ENCODE data around the gene DCLRE1C.
"Not testable (repeated sequence)": the region's sequence is repeated elsewhere in the genome, so short reads cannot be mapped to it uniquely, and the experiment has no call there.

DCLRE1C gene

GRCh38 chr10:14952851-14953423 lies 959 bp downstream of the DCLRE1C start:
- in situ Hi-C loops (cut with HindIII; ENCODE audit: low pct_ligation_motif_present, low pct_unique_long_range_greater_than_20kb, low sequenced_read_pairs): no loop called here
- DNase-seq: no peak

GRCh38 chr10:14949291-14949690 lies 4.6 kb downstream of the DCLRE1C start:
- DNase-seq: no peak
- in situ Hi-C loops (cut with HindIII; ENCODE audit: low pct_ligation_motif_present, low pct_unique_long_range_greater_than_20kb, low sequenced_read_pairs): no loop called here

GRCh38 chr10:14947268-14947667 lies 6.6 kb downstream of the DCLRE1C start:
- in situ Hi-C loops (cut with HindIII; ENCODE audit: low pct_ligation_motif_present, low pct_unique_long_range_greater_than_20kb, low sequenced_read_pairs): no loop called here
- DNase-seq: no peak

GRCh38 chr10:14945108-14945507 lies 8.8 kb downstream of the DCLRE1C start:
- in situ Hi-C loops (cut with HindIII; ENCODE audit: low pct_ligation_motif_present, low pct_unique_long_range_greater_than_20kb, low sequenced_read_pairs): no loop called here
- no peak for DNase-seq

- in situ Hi-C loops (cut with HindIII; ENCODE audit: low pct_ligation_motif_present, low pct_unique_long_range_greater_than_20kb, low sequenced_read_pairs): not testable (repeated sequence)
These were observed 11.0 kb downstream of the DCLRE1C start for GRCh38 chr10:14942950-14943338.

GRCh38 chr10:14942147-14942949 lies 11.5 kb downstream of the DCLRE1C start:
- in situ Hi-C loops (cut with HindIII; ENCODE audit: low pct_ligation_motif_present, low pct_unique_long_range_greater_than_20kb, low sequenced_read_pairs); DNase-seq: not testable (repeated sequence)

More at GRCh38 chr10:14942950-14943338, 11.0 kb downstream of the DCLRE1C start:
- not testable (repeated sequence) for DNase-seq

- DNase-seq; in situ Hi-C loops (cut with HindIII; ENCODE audit: low pct_ligation_motif_present, low pct_unique_long_range_greater_than_20kb, low sequenced_read_pairs): not testable (repeated sequence)
These were observed 14.9 kb downstream of the DCLRE1C start for GRCh38 chr10:14938971-14939370.

GRCh38 chr10:14936584-14936983 lies 17.3 kb downstream of the DCLRE1C start:
- in situ Hi-C loops (cut with HindIII; ENCODE audit: low pct_ligation_motif_present, low pct_unique_long_range_greater_than_20kb, low sequenced_read_pairs): no loop called here
- DNase-seq: no peak

- in situ Hi-C loops (cut with HindIII; ENCODE audit: low pct_ligation_motif_present, low pct_unique_long_range_greater_than_20kb, low sequenced_read_pairs): no loop called here
- DNase-seq: no peak
These were observed 23.3 kb downstream of the DCLRE1C start for GRCh38 chr10:14930610-14931009.

GRCh38 chr10:14926722-14927416 lies 27.0 kb downstream of the DCLRE1C start:
- in situ Hi-C loops (cut with HindIII; ENCODE audit: low pct_ligation_motif_present, low pct_unique_long_range_greater_than_20kb, low sequenced_read_pairs): no loop called here
- DNase-seq: no peak

GRCh38 chr10:14926061-14926470 lies 27.8 kb downstream of the DCLRE1C start:
- in situ Hi-C loops (cut with HindIII; ENCODE audit: low pct_ligation_motif_present, low pct_unique_long_range_greater_than_20kb, low sequenced_read_pairs): no loop called here
- no peak for DNase-seq

- in situ Hi-C loops (cut with HindIII; ENCODE audit: low pct_ligation_motif_present, low pct_unique_long_range_greater_than_20kb, low sequenced_read_pairs): no loop called here
- DNase-seq: no peak
These were observed 28.6 kb downstream of the DCLRE1C start for GRCh38 chr10:14925268-14925667.

- no peak for DNase-seq
- in situ Hi-C loops (cut with HindIII; ENCODE audit: low pct_ligation_motif_present, low pct_unique_long_range_greater_than_20kb, low sequenced_read_pairs): no loop called here
These were observed 29.9 kb downstream of the DCLRE1C start for GRCh38 chr10:14924013-14924412.

- in situ Hi-C loops (cut with HindIII; ENCODE audit: low pct_ligation_motif_present, low pct_unique_long_range_greater_than_20kb, low sequenced_read_pairs): no loop called here
- no peak for DNase-seq
These were observed 34.9 kb downstream of the DCLRE1C start for GRCh38 chr10:14918964-14919363.

- no peak for DNase-seq
- in situ Hi-C loops (cut with HindIII; ENCODE audit: low pct_ligation_motif_present, low pct_unique_long_range_greater_than_20kb, low sequenced_read_pairs): no loop called here
These were observed 36.1 kb downstream of the DCLRE1C start for GRCh38 chr10:14917827-14918226.

- no peak for DNase-seq
- in situ Hi-C loops (cut with HindIII; ENCODE audit: low pct_ligation_motif_present, low pct_unique_long_range_greater_than_20kb, low sequenced_read_pairs): no loop called here
These were observed 37.3 kb downstream of the DCLRE1C start for GRCh38 chr10:14916600-14916999.

- in situ Hi-C loops (cut with HindIII; ENCODE audit: low pct_ligation_motif_present, low pct_unique_long_range_greater_than_20kb, low sequenced_read_pairs): no loop called here
- no peak for DNase-seq
These were observed 42.1 kb downstream of the DCLRE1C start for GRCh38 chr10:14911801-14912200.

- in situ Hi-C loops (cut with HindIII; ENCODE audit: low pct_ligation_motif_present, low pct_unique_long_range_greater_than_20kb, low sequenced_read_pairs): no loop called here
- DNase-seq: no peak
These were observed 42.9 kb downstream of the DCLRE1C start for GRCh38 chr10:14910953-14911352.

- in situ Hi-C loops (cut with HindIII; ENCODE audit: low pct_ligation_motif_present, low pct_unique_long_range_greater_than_20kb, low sequenced_read_pairs): no loop called here
These were observed 44.8 kb downstream of the DCLRE1C start for GRCh38 chr10:14909101-14909500.

More at GRCh38 chr10:14909101-14909500, 44.8 kb downstream of the DCLRE1C start:
- DNase-seq: no peak

Data from ACHN (cell line).